GM10266 (cell line): ENCODE measurements around the gene GP5.

ENCODE experiments used
- DNase-seq: peaks from one replicate; pipeline ENCODE4 v3.0.0; 2012; ENCODE audit errors: extremely low spot score
- TF ChIP-seq, protein P1 (sequence below): IDR thresholded peaks from 2 replicates; pipeline ENCODE4 v1.5.1; 2012; ENCODE audit warnings: mild to moderate bottlenecking, low read depth; ENCODE audit not compliant: control insufficient read depth, insufficient read depth; ENCODE audit errors: missing control alignments

The GP5 gene

DNA sequence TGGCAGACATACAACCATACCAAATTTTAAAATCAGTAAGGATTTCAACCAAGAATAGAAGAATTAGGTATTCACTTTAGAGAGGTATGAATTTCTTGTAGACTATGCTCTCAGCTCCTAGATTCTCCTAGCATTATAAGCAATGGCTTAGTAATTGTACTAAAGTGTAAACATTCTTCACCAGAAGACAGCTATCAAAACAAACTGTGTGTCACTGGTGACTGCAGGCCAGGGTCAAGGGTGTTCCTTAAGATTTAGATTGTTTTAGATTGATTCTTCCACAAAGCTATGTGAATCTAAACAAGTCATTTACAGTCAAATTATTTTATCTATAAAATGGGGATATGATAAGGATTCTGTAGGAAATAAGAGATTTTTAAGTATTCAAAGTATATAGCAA, 23.1 kb upstream of the GP5 start:
- TF ChIP-seq, protein P1, sequence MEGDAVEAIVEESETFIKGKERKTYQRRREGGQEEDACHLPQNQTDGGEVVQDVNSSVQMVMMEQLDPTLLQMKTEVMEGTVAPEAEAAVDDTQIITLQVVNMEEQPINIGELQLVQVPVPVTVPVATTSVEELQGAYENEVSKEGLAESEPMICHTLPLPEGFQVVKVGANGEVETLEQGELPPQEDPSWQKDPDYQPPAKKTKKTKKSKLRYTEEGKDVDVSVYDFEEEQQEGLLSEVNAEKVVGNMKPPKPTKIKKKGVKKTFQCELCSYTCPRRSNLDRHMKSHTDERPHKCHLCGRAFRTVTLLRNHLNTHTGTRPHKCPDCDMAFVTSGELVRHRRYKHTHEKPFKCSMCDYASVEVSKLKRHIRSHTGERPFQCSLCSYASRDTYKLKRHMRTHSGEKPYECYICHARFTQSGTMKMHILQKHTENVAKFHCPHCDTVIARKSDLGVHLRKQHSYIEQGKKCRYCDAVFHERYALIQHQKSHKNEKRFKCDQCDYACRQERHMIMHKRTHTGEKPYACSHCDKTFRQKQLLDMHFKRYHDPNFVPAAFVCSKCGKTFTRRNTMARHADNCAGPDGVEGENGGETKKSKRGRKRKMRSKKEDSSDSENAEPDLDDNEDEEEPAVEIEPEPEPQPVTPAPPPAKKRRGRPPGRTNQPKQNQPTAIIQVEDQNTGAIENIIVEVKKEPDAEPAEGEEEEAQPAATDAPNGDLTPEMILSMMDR: no peak
- DNase-seq: no peak

DNA sequence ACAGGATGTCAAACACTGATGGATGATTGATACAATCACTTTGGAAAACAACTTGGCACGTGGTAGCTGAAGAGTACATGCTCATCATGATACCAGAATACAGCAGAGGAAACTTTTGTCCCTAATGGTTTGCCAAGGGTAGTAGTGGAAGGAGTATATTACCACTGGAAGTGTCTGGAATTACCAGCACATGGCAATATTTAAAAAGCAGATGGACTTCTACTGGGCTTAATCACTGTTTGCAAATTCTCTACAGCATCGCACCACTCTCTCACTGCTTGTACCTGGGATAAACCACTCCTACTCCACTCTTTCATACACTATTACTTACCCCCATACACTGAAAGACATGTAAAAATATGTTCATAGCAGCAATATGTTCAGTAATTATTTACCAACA, 19.6 kb upstream of the GP5 start:
- no peak for DNase-seq
- TF ChIP-seq, protein P1: no peak

DNA sequence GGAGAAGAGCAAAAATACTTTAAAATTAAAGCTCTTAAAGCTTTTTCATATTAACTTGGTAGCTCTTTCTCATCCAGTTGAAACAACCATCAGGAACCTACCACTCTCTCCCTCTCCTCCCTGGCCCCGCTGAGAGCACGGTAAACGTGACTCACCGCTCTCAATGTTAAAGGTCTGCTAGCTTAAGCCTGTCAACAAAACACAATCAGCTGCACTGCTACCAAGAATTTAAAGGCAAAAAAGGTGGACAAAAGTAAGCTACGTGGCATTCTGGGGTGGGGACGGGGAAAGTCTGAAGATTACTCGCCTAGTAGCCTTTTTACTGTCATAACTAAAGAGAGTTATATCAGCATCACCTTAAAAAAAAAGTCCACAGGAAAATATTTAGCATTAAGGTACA, 8.4 kb upstream of the GP5 start:
- DNase-seq: no peak

DNA sequence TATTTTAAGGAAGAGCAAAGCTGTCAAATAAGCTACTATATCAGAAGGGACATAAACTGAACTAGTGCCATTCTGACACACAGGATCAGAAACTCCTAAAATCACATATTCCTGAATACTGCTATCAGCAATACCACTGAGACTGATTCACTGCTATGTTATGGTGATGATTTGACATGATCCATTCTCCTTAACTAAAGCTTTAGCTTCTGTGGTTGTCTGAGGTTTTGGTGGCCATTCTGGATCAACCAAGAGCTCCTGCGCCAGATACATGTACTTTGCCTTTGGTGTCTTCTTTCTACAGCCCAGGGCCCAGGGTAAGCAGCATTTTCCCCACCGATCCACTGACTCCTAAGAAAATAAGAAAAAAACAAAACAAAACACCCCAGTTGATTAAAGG, 6.7 kb upstream of the GP5 start:
- TF ChIP-seq, protein P1: no peak
- no peak for DNase-seq

More for the DNA sequence above, 8.4 kb upstream of the GP5 start:
- TF ChIP-seq, protein P1: no peak

DNA sequence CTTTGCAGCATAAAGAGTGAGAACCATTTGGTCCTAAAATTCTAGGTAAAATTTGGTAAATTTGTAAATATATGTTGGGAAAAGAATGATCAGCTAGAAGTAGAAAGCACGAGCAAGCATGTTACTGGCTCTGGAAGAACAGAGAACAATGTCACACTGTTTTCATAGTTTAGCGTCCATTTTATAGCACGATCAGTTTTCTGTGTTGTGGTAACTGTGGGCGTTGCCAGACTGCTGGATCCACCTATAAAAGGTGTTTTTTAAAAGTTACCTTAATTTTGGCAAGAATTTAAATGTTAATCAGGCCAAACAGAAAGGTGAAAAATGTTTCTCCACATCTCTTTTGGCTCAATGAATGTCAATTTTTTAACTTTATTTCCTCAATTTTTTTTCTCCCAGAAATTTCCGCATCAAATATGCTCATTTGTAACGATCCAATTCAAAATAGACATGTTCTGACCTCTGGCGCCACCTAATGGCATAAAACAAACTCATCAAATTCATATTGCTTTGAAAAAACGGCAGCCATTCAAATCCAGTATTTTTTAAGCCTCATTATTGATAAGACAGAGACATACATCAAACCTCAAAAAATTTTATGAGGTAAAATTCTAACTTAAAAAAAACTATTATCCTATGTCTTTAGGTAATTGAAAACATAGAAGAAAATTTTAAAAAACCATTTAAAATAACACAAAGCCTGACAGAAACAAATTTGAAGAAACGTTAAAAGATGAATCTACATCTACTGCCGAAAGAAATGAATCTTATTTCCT, 5.5 kb upstream of the GP5 start:
- TF ChIP-seq, protein P1: peak; percentile 69
- no peak for DNase-seq

DNA sequence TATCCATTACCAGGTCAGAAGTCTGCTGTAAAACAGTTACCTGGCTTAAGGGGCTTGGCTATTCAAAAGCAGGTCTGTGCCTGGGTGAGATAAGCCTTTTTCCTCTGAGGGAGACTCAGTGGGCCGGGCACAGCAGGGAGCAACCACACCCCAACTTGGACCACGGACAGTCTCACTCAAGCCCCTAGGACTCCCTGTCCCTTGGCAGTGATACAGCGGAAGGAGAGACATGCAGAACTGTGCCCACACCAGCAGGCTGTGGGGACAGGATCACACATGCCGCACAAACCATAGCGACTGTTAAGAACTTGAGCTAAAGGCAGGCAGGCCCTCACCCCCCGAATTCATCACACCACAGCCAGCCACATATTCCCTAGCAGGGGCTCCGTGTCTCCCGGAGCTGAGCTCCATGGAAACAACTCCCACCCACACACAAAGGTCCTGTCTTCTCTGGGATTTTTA, 2.8 kb upstream of the GP5 start:
- no peak for DNase-seq
- TF ChIP-seq, protein P1: no peak

DNA sequence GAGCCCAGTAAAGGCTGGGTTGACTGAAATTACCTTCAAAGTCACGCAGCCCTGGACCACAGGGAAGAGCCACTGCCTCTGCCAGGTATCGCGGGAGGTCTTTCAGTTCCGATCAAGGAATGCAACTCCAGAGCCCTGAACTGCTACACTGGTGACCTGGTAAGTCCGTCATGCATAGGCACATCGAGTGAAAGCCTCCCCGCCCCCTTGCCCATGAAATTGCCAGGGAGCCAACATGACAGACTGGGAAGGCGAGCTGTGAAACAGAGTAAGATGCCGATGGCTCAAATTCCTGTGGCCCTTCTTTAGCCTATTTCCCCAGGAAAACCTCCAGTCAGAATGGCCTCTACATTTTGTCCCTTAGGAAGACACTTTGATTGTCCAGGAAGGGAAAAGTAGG, 2.3 kb upstream of the GP5 start:
- DNase-seq: no peak
- TF ChIP-seq, protein P1: no peak
